ENCODE measurements around the gene PPT2. TPM values are rescaled to one million over a fixed set of nuclear protein-coding genes. Genes with fewer than 3 reads are reported as not detected.

PPT2 gene
- total RNA-seq, 4 donors from 2014 or later = 42.8 to 183 (median 72.2) TPM

- TF ChIP-seq CTCF (IDR thresholded peaks at IDR 0.05) (peak in 1 of 2 donors; percentile 42), POLR2AphosphoS5 (IDR thresholded peaks at IDR 0.05) (no peak)
- DNase-seq (ENCODE audit: low spot score in 2 of 2) = peak; percentile 79 to 83
- H3K4me1 ChIP-seq = peaks cover 43% of the 10 kb centered on the region
Observed at GRCh38 chr6:32154514-32155161, 697 bp downstream of the PPT2 start.

GRCh38 chr6:32156891-32157290 is 3.0 kb downstream of the PPT2 start:
- Histone ChIP-seq H3K4me3 (no peak overlapping the region), H3K9me3 (no peaks in the 10 kb centered on the region), H3K27me3 (no peaks in the 10 kb centered on the region), H3K36me3 (peaks cover 40% of the 10 kb centered on the region), H3K4me1 (peaks cover 30% of the 10 kb centered on the region), H3K27ac (no peak overlapping the region)
- TF ChIP-seq EP300 (IDR thresholded peaks at IDR 0.05) (no peak), CTCF (IDR thresholded peaks at IDR 0.05) (no peak), POLR2A (IDR thresholded peaks at IDR 0.05) (no peak), POLR2AphosphoS5 (IDR thresholded peaks at IDR 0.05) (no peak)
- no peak for DNase-seq (ENCODE audit: low spot score in 2 of 2)
- 93% methylated on average over 9 of the region's 9 CpGs for WGBS

More at GRCh38 chr6:32154514-32155161, 697 bp downstream of the PPT2 start:
- 4% methylated on average over 24 of the region's 34 CpGs for WGBS
- H3K27ac ChIP-seq = peak overlapping the region; percentile 88
- H3K27me3 ChIP-seq = no peaks in the 10 kb centered on the region
- H3K9me3 ChIP-seq = no peaks in the 10 kb centered on the region
- H3K36me3 ChIP-seq = peaks cover 30% of the 10 kb centered on the region
- peak overlapping the region; percentile 76 for H3K4me3 ChIP-seq

- H3K36me3 ChIP-seq = peaks cover 52% of the 10 kb centered on the region
- no peak for TF ChIP-seq POLR2AphosphoS5 (IDR thresholded peaks at IDR 0.05)
- TF ChIP-seq EP300 (IDR thresholded peaks at IDR 0.05) = no peak
- TF ChIP-seq POLR2A (IDR thresholded peaks at IDR 0.05) = no peak
- no peak for TF ChIP-seq CTCF (IDR thresholded peaks at IDR 0.05)
Observed at GRCh38 chr6:32158052-32158451, 4.1 kb downstream of the PPT2 start.

GRCh38 chr6:32163559-32164258 is 9.8 kb downstream of the PPT2 start:
- 73% methylated on average over 7 of the region's 7 CpGs for WGBS
- no peak overlapping the region for H3K27ac ChIP-seq
- H3K9me3 ChIP-seq = no peaks in the 10 kb centered on the region
- peaks cover 72% of the 10 kb centered on the region for H3K36me3 ChIP-seq
- H3K4me3 ChIP-seq = no peak overlapping the region
- H3K27me3 ChIP-seq = no peaks in the 10 kb centered on the region
- no peaks in the 10 kb centered on the region for H3K4me1 ChIP-seq
- no peak for TF ChIP-seq POLR2AphosphoS5 (IDR thresholded peaks at IDR 0.05)
- TF ChIP-seq CTCF (IDR thresholded peaks at IDR 0.05) = no peak
- no peak for TF ChIP-seq POLR2A (IDR thresholded peaks at IDR 0.05)
- TF ChIP-seq EP300 (IDR thresholded peaks at IDR 0.05) = no peak
- no peak for DNase-seq (ENCODE audit: low spot score in 2 of 2)

More at GRCh38 chr6:32158052-32158451, 4.1 kb downstream of the PPT2 start:
- Histone ChIP-seq H3K4me1 (peaks cover 19% of the 10 kb centered on the region), H3K4me3 (no peak overlapping the region), H3K27ac (no peak overlapping the region), H3K9me3 (no peaks in the 10 kb centered on the region), H3K27me3 (no peaks in the 10 kb centered on the region)
- no peak for DNase-seq (ENCODE audit: low spot score in 2 of 2)

GRCh38 chr6:32164295-32164694 is 10.4 kb downstream of the PPT2 start, which contains the start of gene EGFL8:
Gene EGFL8 (plus strand): TSS chr6:32164595. CDS start chr6:32166166, 1,571 bp downstream.
- H3K27ac ChIP-seq = no peak within 1 kb of the TSS
- no peaks in the 10 kb centered on the region for H3K4me1 ChIP-seq
- H3K27me3 ChIP-seq = no peaks in the 10 kb centered on the region
- no peak within 1 kb of the TSS for H3K4me3 ChIP-seq
- no peak for DNase-seq (ENCODE audit: low spot score in 2 of 2)
- peaks cover 77% of the 10 kb centered on the region for H3K36me3 ChIP-seq
- no peaks in the 10 kb centered on the region for H3K9me3 ChIP-seq
- TF ChIP-seq EP300 (IDR thresholded peaks at IDR 0.05) = no peak

Measured in suprapubic skin (tissue), 4 donors.